T-helper 17 cell (primary cell): ENCODE data around the gene RNF32. TPM values are rescaled to one million over a fixed set of nuclear protein-coding genes. Genes with fewer than 3 reads are reported as not detected.

ENCODE experiments used
- ATAC-seq: fragments of 150-1000 bp; cut with Tn5 transposase; 2 replicates; pipeline ENCODE4 v1.10.0; 2021; ENCODE audit warnings: mild to moderate bottlenecking, moderate library complexity
- DNase-seq, 3 donors: peaks; one replicate each; pipeline versions ENCODE4 v3.0.0 to v3.0.0-alpha.2; 2020 to 2021
- H3K9me3 ChIP-seq: one replicate; pipeline ENCODE4 v1.7.0; 2013; ENCODE audit warnings: low read length, mild to moderate bottlenecking; ENCODE audit not compliant: control insufficient read depth, poor library complexity, severe bottlenecking
- H3K27ac Mint-ChIP-seq: one replicate; pipeline ENCODE4 v1.8.0; 2022; ENCODE audit warnings: mild to moderate bottlenecking, moderate library complexity, mixed read lengths
- H3K27me3 Mint-ChIP-seq: one replicate; pipeline ENCODE4 v1.8.0; 2022; ENCODE audit warnings: mixed read lengths
- H3K36me3 Mint-ChIP-seq: one replicate; pipeline ENCODE4 v1.8.0; 2022; ENCODE audit warnings: low read depth, mixed read lengths
- H3K4me1 Mint-ChIP-seq: one replicate; pipeline ENCODE4 v1.8.0; 2022; ENCODE audit warnings: mild to moderate bottlenecking, mixed read lengths
- H3K4me3 Mint-ChIP-seq: one replicate; pipeline ENCODE4 v1.8.0; 2022; ENCODE audit warnings: mild to moderate bottlenecking, moderate library complexity, mixed read lengths
- total RNA-seq, 4 donors: library from RNA in 2 of 4; stranded (reverse) in 2 of 4; gene quantifications; one replicate each; pipeline ENCODE4 v1.2.3 and lab custom pipeline; 2022 to 2026

RNF32 gene
- total RNA-seq, 2 donors from 2014 or later, result 1.7 to 1.8 TPM

DNA sequence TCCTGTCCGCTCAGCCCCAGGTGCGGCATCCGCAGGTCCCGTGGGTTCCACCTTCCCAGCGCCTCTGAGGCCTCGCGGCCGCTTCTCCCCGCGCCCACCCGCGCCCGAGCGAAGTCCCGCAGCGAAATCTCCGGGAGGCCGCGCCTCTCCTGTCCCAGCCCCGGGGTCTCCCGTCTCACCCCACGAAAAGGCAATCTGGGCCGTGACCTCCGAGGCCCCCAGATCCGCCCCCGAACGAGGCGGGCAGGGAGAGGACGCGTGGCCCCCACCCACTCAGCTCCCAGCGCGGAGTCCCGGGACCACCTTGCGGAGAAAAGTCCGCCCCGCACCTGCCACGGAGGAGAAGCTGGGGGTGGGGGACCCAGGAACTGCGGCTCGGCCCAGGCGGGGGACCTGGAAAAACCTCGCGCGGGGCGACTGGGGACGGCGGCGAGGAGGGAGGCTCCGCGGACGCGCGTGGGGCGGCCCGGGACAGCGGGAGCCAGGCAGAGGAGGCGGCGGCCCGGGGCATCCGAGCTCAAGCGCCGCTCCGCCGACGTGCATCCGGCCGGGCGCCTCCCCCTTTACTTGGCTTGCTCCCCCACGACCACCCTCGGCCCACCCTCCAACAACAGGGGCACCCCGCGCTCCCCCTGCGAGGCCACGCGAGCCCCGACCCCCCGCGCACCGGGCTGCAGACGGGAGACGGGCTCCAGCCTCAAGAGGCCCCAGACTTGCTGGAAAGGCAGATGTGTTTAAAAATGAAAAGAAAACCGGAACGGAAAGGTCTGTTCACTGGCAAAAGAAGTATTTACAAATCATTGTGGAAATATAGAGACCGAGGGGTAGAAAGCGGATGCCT lies 33.0 kb upstream of the RNF32 start:
- no peaks in the 10 kb centered on the region for H3K9me3 ChIP-seq
- Mint-ChIP-seq H3K27ac (peak overlapping the region; percentile 68), H3K4me3 (peak overlapping the region; percentile 84), H3K27me3 (peaks cover 7% of the 10 kb centered on the region), H3K36me3 (no peaks in the 10 kb centered on the region), H3K4me1 (peaks cover 16% of the 10 kb centered on the region)
- ATAC-seq (peak; percentile 58), DNase-seq (no peak)

DNA sequence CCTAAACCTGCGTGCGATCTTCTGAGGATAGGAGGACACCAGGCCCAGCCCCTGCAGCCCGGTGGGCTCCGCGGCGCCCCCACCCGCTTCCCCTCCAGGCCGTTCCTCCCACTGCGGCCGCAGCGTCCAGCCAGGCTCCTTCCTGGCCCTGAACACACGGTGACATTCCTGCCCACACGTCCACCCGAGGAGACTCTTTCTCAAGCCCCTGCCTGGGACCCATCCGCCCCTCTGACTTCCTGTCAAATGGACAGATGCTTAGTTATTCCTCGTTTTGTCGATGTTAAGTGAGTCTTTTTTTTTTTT lies 32.4 kb upstream of the RNF32 start:
- H3K27me3 Mint-ChIP-seq, result peaks cover 7% of the 10 kb centered on the region
- peak overlapping the region; percentile 68 for H3K27ac Mint-ChIP-seq
- H3K36me3 Mint-ChIP-seq, result no peaks in the 10 kb centered on the region
- H3K4me3 Mint-ChIP-seq, result peak overlapping the region; percentile 84
- no peaks in the 10 kb centered on the region for H3K9me3 ChIP-seq
- peaks cover 21% of the 10 kb centered on the region for H3K4me1 Mint-ChIP-seq
- no peak for ATAC-seq
- DNase-seq, result no peak

DNA sequence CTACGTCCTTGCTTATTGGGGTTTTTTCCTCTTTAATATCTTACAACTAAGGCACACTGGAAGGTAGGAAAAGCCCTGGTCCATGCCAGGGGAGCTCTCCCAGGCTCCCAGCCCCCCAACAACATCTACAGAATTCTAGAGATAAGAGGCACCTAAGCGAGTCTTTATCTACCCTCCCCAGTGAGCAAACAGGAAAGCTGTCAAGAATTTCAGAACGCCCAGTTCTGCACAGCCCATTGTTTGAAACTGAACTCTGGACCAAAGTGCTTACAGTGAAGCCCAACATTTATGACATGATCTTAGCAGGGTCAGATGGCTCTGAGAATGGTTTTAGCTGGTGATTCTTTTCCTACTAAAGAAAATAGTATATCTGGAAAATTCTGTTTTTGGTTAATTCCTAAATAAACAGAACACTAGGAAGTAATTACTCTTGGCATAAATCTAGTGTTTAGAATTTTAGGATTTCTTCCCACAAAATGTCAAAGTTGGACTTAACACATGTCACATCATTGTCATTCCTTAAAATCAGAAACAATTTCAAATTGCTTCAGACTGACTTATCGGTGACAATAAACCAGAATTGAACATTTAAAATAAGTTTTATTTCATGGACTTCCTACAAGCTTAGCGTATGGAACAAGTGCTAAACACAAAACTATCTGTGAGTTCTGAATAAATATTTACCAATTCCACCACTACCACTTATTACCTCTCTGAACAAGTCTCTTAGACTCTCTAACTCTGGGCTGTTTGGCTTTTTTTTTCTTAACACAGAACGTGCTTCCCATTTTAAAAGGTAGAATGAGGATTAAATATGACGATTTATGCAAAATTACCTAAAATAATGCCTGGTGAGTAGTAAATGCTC lies 31.3 kb upstream of the RNF32 start:
- H3K36me3 Mint-ChIP-seq, result no peaks in the 10 kb centered on the region
- no peaks in the 10 kb centered on the region for H3K9me3 ChIP-seq
- H3K4me1 Mint-ChIP-seq, result peaks cover 26% of the 10 kb centered on the region
- DNase-seq (no peak), ATAC-seq (no peak)
- peaks cover 7% of the 10 kb centered on the region for H3K27me3 Mint-ChIP-seq
- peak overlapping the region; percentile 68 for H3K27ac Mint-ChIP-seq
- peak overlapping the region; percentile 84 for H3K4me3 Mint-ChIP-seq

DNA sequence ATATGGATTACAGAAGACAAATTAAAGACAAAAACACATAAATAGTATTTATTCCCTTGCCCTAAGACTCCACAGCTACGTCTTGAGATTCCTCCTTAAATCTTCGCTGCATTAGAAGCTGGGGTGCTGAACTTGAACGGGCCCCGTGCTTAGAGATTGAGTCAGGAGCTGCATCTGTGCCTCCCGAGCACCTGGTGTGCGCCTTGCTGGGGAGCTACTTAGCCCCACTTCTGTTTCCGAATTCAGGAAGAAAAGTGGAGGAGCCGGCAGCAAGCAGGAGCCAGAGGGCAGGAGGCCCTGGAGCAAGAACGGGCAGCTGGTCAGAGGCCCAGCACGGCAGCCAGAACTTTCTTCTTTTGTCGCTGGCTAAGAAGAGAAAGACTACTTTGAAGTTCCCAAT lies 30.4 kb upstream of the RNF32 start:
- no peak for DNase-seq
- Mint-ChIP-seq H3K27me3 (peaks cover 9% of the 10 kb centered on the region), H3K4me1 (peaks cover 28% of the 10 kb centered on the region), H3K36me3 (no peaks in the 10 kb centered on the region), H3K4me3 (no peak overlapping the region), H3K27ac (peak overlapping the region; percentile 90)
- ATAC-seq, result no peak
- H3K9me3 ChIP-seq, result no peaks in the 10 kb centered on the region

DNA sequence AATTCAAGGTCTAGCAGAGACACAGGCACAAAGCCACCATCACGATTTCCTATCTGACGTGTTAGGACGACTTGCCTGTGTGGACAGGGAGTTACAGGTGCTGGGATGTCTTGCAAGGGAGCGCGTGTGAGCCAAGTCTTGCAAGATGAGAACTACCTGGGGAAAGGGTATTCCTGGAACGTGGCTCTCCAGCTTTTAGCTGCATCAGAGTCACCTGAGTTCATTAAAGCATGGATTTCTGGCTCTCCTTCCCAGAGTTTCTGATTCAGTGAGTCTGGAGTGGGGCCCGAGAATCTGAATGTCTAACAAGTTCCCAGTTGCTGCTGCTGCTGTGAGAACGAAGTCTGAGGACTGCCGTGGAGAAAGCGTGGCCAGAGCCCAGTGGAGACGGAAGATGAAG lies 30.0 kb upstream of the RNF32 start:
- no peaks in the 10 kb centered on the region for H3K9me3 ChIP-seq
- Mint-ChIP-seq H3K27me3 (peaks cover 7% of the 10 kb centered on the region), H3K4me3 (no peak overlapping the region), H3K4me1 (peaks cover 31% of the 10 kb centered on the region), H3K36me3 (no peaks in the 10 kb centered on the region), H3K27ac (peak overlapping the region; percentile 90)
- DNase-seq, result no peak
- ATAC-seq, result no peak

DNA sequence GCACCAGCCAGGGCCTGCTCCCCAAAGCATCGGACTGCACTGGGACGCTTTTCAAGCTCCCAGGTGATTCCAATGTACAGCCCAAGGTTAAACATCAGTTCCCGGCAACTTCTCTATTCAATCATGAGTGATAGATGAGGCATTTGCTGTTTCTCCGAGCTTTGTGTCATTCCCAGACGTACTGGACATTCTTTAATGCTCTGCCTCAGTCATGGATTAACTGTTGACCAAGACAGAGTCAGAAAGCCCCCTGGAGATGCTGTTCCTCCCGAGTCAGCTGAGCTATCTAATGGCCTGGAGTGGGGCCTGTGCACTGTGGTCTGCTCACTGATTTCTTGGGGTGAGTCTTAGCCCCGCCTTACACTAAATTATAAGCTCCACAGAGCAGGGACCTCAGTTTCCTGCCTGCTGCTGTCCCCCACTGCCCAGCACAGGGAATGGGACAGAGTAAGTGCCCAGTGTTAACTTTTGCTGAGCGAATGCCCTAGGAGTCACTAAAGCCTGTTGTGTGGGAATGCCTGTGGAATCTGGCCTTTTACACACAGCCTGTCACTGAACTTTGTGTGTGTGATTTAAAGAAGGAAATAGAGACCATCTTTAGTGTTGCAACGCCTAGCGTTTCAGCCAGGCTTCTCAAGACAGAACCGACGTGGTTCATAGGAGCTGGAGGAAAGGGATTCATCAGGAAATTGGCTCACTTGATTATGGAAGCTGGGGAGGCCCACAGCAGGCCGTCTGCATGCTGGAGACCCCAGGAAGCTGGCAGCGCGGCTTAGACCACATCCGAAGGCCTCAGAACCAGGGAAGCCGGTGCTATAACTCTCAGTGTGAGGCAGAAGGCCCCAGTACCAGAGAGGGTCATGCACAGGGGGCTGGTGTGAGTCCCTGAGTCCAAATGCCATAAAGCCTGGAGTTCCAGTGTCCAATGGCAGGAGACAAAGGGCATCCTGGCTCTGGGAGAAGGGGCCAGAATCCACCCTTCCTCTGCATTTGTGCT lies 29.3 kb upstream of the RNF32 start:
- DNase-seq (no peak), ATAC-seq (no peak)
- Mint-ChIP-seq H3K27me3 (peaks cover 7% of the 10 kb centered on the region), H3K4me3 (no peak overlapping the region), H3K27ac (peak overlapping the region; percentile 90), H3K4me1 (peaks cover 34% of the 10 kb centered on the region), H3K36me3 (no peaks in the 10 kb centered on the region)
- no peaks in the 10 kb centered on the region for H3K9me3 ChIP-seq

DNA sequence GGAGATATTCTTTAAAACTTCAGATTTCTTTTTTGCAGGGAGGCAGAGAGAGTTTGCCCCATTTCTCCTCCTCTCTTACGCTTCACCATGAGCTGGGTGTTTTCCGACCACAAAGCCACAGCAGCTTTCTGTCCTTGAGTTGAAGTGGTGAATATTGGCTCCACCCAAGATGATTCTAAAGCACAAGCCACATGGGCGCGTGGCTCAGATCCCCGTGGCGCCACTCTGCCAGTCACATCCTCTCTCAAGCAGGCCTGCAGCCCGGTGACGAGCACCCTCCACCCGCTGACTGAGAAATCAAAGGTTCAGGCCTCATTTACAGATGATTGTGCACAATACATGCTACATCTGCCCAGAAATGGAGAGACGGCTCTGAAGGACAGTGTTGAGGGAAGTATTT lies 27.6 kb upstream of the RNF32 start:
- peaks cover 3% of the 10 kb centered on the region for H3K36me3 Mint-ChIP-seq
- no peaks in the 10 kb centered on the region for H3K9me3 ChIP-seq
- H3K27me3 Mint-ChIP-seq, result peaks cover 16% of the 10 kb centered on the region
- ATAC-seq (peak; percentile 97), DNase-seq (peak; percentile 54 to 70 (median 64))
- peaks cover 39% of the 10 kb centered on the region for H3K4me1 Mint-ChIP-seq
- peak overlapping the region; percentile 90 for H3K27ac Mint-ChIP-seq
- peak overlapping the region; percentile 66 for H3K4me3 Mint-ChIP-seq

DNA sequence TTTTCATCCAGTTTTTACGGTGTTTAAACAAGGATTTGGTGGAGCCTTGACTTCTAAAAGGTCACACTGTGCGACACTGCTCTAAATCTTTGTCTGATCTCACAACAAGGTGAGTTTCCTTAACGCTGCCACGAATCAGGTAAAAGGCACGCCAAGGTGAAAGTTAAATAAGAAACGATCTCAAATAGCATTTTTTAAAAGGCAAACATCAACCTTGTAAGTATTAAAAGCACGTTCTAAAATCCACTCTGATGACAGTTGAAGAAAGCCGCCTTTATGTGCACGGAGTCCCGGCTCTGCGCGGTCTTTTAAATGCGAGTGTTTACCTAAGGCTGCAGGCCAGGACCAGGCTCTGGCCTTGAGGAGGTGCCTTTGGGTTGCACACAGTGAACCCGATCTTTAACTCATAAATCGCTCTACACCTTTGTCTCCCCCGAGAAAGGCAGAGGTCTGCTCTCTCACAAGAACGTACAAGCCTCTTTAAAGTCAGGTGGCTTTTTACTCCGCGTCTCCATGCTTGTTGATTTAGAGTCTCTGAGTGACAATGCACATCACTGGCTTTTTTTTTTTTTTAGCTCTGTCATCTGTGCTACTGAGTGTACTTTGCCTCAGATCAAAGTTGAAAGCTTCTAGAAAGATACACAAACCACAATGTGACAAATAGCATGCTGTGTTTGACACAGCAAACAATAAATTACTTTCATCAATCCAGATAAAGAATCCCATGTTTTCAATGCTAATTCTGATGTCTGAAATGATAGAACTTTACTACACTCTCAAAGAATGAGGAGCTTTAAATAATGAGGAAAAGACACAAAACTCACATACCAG lies 25.9 kb upstream of the RNF32 start:
- H3K9me3 ChIP-seq, result no peaks in the 10 kb centered on the region
- H3K4me1 Mint-ChIP-seq, result peaks cover 38% of the 10 kb centered on the region
- H3K27ac Mint-ChIP-seq, result peak overlapping the region; percentile 22
- peaks cover 16% of the 10 kb centered on the region for H3K27me3 Mint-ChIP-seq
- peaks cover 3% of the 10 kb centered on the region for H3K36me3 Mint-ChIP-seq
- DNase-seq (no peak), ATAC-seq (no peak)
- no peak overlapping the region for H3K4me3 Mint-ChIP-seq

DNA sequence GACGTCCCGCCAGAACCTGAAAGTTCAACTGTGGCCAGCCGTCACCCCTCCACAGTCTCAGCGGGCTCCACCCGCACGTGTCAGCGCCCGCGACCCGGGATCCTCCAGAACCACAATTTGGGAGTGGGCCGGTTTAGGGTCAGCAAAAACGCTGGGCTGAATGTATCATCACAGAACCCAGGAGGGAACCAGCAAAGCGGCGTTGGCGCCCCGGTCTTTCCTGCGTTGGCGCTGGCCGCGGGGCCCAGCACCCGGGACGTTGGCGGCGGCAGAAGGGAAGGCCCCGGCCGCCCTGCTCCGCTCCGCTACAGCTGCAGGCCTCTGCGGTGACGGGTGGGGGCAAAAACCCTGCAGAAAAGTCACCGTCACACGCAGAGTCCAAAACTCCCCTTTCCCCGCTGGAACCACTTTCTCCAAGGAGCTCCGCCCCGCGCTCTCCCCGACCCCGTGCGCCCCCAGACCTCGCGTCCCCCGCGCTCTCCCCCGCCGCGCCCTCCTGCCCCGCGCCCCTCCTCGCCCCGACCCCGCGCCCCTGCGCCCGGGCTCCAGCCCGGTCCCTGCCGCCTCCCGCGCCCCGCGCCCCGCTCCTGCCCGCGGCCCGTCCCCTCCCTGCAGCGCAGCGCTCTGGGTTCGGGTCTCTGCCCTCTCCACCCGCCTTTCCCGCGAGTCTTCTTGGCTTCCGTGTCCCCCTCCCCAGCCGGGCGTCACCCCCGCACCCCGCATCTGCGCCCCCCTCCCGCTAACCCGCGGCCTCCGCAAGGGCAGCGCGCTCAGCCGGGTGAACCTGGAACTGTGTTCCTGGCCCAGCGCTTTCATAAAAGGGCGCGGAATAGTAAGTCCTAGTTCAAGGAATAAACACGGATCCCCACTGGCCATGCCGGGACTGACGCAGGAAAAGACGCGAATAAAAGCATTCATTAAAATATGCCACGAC lies 24.0 kb upstream of the RNF32 start:
- peaks cover 3% of the 10 kb centered on the region for H3K9me3 ChIP-seq
- Mint-ChIP-seq H3K4me1 (peaks cover 37% of the 10 kb centered on the region), H3K27me3 (peaks cover 16% of the 10 kb centered on the region), H3K36me3 (peaks cover 3% of the 10 kb centered on the region), H3K4me3 (peak overlapping the region; percentile 85), H3K27ac (peak overlapping the region; percentile 74)
- DNase-seq (no peak), ATAC-seq (peak; percentile 35)

DNA sequence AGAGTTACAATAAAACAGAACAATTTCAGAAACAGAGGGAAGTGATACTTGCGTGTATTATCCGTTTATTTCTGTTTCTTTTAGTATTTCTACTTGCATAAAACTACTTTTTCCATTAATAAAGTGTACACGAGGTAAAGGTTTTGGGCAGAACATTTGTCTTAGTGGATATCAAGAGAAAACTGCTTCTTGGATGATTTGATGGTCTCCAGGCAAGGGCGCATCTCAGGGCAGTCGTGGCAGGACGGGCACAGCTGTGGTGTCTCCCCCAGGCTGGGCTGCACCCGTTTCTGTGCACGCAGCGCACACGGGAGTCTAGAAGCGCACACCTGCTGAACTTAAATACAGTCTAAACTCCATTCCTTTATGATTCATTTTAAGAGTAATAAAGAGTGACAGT lies 23.4 kb upstream of the RNF32 start:
- Mint-ChIP-seq H3K27ac (peak overlapping the region; percentile 74), H3K36me3 (peaks cover 3% of the 10 kb centered on the region), H3K4me1 (peaks cover 33% of the 10 kb centered on the region), H3K4me3 (peak overlapping the region; percentile 85), H3K27me3 (peaks cover 16% of the 10 kb centered on the region)
- DNase-seq, result no peak
- ATAC-seq, result no peak
- peaks cover 6% of the 10 kb centered on the region for H3K9me3 ChIP-seq

DNA sequence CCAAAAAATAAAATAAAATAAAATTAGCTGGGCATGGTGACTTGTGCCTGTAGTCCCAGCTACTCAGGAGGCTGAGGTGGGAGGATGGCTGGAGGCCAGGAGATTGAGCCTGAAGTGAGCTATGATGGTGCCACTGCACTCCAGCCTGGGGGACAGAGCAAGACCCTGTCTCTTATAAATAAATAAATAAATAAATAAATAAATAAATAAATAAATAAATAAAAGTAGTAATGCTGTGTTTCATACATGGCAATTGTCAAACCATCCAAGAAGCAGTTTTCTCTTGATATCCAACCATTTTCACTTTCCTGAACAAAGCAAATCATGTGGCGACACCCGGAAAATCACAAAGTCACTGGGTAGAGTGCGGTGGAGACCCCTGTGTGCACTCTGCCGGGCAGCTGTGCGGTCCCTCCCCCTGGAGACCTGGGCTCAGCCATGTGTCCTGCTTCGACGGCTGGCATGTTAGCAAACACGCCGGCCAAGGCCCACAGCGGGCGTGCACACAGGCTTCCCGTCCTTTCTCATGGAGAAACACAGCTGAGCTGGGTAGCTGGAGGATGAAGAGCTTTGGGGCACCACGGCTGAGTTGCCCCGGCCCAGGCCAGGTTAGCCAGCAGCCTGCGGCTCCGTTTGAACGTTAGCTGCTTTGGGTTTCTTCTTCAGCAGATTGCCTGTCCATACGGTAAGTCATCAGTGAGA lies 22.3 kb upstream of the RNF32 start:
- peaks cover 6% of the 10 kb centered on the region for H3K9me3 ChIP-seq
- Mint-ChIP-seq H3K4me1 (peaks cover 23% of the 10 kb centered on the region), H3K27ac (no peak overlapping the region), H3K27me3 (peaks cover 16% of the 10 kb centered on the region), H3K4me3 (no peak overlapping the region), H3K36me3 (peaks cover 3% of the 10 kb centered on the region)
- ATAC-seq, result no peak
- no peak for DNase-seq
